Measurements from ENCODE around the gene ART4.

ART4 gene

GRCh38 chr12:14873440-14874185 is 30.3 kb upstream of the ART4 start:
- TF ChIP-seq EZH2phosphoT487 (IDR thresholded peaks at IDR 0.05; ENCODE audit: low read depth), result no peak
- no peaks in the 10 kb centered on the region for H4K20me1 ChIP-seq (ENCODE audit: insufficient read depth, low read length)

GRCh38 chr12:14871886-14872285 is 28.6 kb upstream of the ART4 start:
- no peak overlapping the region for H3K4me3 ChIP-seq (ENCODE audit: low read length)
- no peaks in the 10 kb centered on the region for H3K9me3 ChIP-seq (ENCODE audit: insufficient read depth, low read length)
- no peak for TF ChIP-seq CTCF (IDR thresholded peaks at IDR 0.05; ENCODE audit: low read depth, low read length)
- TF ChIP-seq EZH2phosphoT487 (IDR thresholded peaks at IDR 0.05; ENCODE audit: low read depth), result no peak
- no peak overlapping the region for H3K9ac ChIP-seq (ENCODE audit: low read length)
- no peaks in the 10 kb centered on the region for H3K27me3 ChIP-seq (ENCODE audit: low read depth, low read length)
- H4K20me1 ChIP-seq (ENCODE audit: insufficient read depth, low read length), result no peaks in the 10 kb centered on the region
- H3K79me2 ChIP-seq (ENCODE audit: low read length), result no peaks in the 10 kb centered on the region
- no peaks in the 10 kb centered on the region for H3K4me1 ChIP-seq (ENCODE audit: low read length)
- H2AFZ ChIP-seq (ENCODE audit: low read depth, low read length), result no peak overlapping the region
- no peak overlapping the region for H3K4me2 ChIP-seq (ENCODE audit: low read length)
- no peak overlapping the region for H3K27ac ChIP-seq (ENCODE audit: low read length)
- no peaks in the 10 kb centered on the region for H3K36me3 ChIP-seq (replicated peaks; ENCODE audit: low read depth, low read length)

More at GRCh38 chr12:14873440-14874185, 30.3 kb upstream of the ART4 start:
- no peak overlapping the region for H3K4me3 ChIP-seq (ENCODE audit: low read length)
- H3K27me3 ChIP-seq (ENCODE audit: low read depth, low read length), result no peaks in the 10 kb centered on the region
- H3K4me1 ChIP-seq (ENCODE audit: low read length), result no peaks in the 10 kb centered on the region
- no peaks in the 10 kb centered on the region for H3K79me2 ChIP-seq (ENCODE audit: low read length)
- no peaks in the 10 kb centered on the region for H3K36me3 ChIP-seq (replicated peaks; ENCODE audit: low read depth, low read length)
- H3K9me3 ChIP-seq (ENCODE audit: insufficient read depth, low read length), result no peaks in the 10 kb centered on the region
- no peak overlapping the region for H3K4me2 ChIP-seq (ENCODE audit: low read length)
- H3K9ac ChIP-seq (ENCODE audit: low read length), result no peak overlapping the region
- H2AFZ ChIP-seq (ENCODE audit: low read depth, low read length), result no peak overlapping the region
- no peak overlapping the region for H3K27ac ChIP-seq (ENCODE audit: low read length)

DNA sequence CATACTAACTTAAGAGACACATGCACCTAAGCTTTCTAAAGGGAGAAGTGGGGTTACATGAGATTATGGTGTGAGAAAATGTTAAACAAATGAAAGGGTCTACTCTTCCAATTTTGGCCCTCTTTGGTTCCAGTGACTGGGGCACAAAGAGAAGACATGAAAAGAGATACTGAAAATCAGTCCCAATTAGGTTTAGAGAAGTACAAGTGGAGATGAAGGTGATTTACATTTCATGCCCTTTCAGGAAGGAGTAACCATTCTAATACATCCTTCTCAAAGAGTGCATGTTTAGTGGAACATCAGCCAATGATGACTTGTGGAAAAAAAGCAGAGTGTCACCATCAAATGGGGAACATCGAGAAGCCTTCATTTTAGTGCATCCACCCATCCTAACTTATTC is 27.9 kb upstream of the ART4 start:
- Histone ChIP-seq H3K4me3 (ENCODE audit: low read length) (no peak overlapping the region), H4K20me1 (ENCODE audit: insufficient read depth, low read length) (no peaks in the 10 kb centered on the region), H3K36me3 (replicated peaks; ENCODE audit: low read depth, low read length) (no peaks in the 10 kb centered on the region), H2AFZ (ENCODE audit: low read depth, low read length) (no peak overlapping the region), H3K4me1 (ENCODE audit: low read length) (no peaks in the 10 kb centered on the region), H3K9ac (ENCODE audit: low read length) (no peak overlapping the region), H3K9me3 (ENCODE audit: insufficient read depth, low read length) (no peaks in the 10 kb centered on the region), H3K4me2 (ENCODE audit: low read length) (no peak overlapping the region), H3K27ac (ENCODE audit: low read length) (no peak overlapping the region), H3K27me3 (ENCODE audit: low read depth, low read length) (no peaks in the 10 kb centered on the region), H3K79me2 (ENCODE audit: low read length) (no peaks in the 10 kb centered on the region)
- TF ChIP-seq CTCF (IDR thresholded peaks at IDR 0.05; ENCODE audit: low read depth, low read length), result no peak
- TF ChIP-seq EZH2phosphoT487 (IDR thresholded peaks at IDR 0.05; ENCODE audit: low read depth), result no peak

DNA sequence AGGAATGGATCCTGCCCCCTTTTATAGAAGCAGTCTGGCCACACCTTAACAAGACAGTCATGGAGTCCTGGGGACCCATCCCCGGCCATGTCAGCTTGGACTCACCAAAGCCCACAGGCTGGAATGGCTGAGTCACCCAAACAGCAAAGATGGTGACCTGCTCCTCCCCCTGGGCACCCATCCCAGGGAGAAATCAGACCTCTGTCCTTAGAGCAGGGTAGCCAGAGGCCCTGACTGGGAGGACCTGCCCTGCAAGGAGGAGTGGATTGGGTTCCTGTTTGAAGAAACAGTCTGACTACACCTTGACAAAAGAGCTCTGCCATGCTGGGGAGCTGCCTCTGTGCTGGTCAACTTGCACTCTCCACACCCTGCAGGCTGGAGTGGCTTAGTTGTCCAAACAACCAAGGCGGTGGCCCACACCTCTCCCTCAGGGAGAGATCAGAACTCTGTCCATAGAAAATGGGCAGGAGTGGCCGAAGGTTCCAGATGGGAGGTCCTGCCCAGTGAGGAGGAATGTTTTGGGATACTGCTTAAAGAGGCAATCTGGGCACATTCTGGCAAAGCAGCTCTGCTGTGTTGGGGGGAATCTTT is 25.7 kb upstream of the ART4 start:
- H3K4me1 ChIP-seq (ENCODE audit: low read length), result no peaks in the 10 kb centered on the region
- no peak overlapping the region for H3K9ac ChIP-seq (ENCODE audit: low read length)
- no peaks in the 10 kb centered on the region for H3K9me3 ChIP-seq (ENCODE audit: insufficient read depth, low read length)
- no peak overlapping the region for H2AFZ ChIP-seq (ENCODE audit: low read depth, low read length)
- H3K36me3 ChIP-seq (replicated peaks; ENCODE audit: low read depth, low read length), result no peaks in the 10 kb centered on the region
- no peak overlapping the region for H3K27ac ChIP-seq (ENCODE audit: low read length)
- no peaks in the 10 kb centered on the region for H4K20me1 ChIP-seq (ENCODE audit: insufficient read depth, low read length)
- no peak overlapping the region for H3K4me2 ChIP-seq (ENCODE audit: low read length)
- H3K27me3 ChIP-seq (ENCODE audit: low read depth, low read length), result no peaks in the 10 kb centered on the region
- H3K79me2 ChIP-seq (ENCODE audit: low read length), result no peaks in the 10 kb centered on the region
- H3K4me3 ChIP-seq (ENCODE audit: low read length), result no peak overlapping the region
- TF ChIP-seq CTCF (IDR thresholded peaks at IDR 0.05; ENCODE audit: low read depth, low read length) (no peak), EZH2phosphoT487 (IDR thresholded peaks at IDR 0.05; ENCODE audit: low read depth) (no peak)

All from OCI-LY3 (cell line).